D721Med (cell line): ENCODE measurements around the gene DDHD1.

ENCODE experiments used
- DNase-seq: peaks from one replicate; pipeline ENCODE4 v3.0.0; 2011; ENCODE audit warnings: low spot score; ENCODE audit not compliant: insufficient read length
- FAIRE-seq: peaks from 2 replicates; lab custom pipeline; 2011; peaks lifted over from hg19 to GRCh38; lab: Jason Lieb, UNC
- CTCF ChIP-seq: IDR thresholded peaks from 2 replicates; pipeline ENCODE4 v1.5.1; 2012; ENCODE audit warnings: mild to moderate bottlenecking, control low read depth; ENCODE audit not compliant: insufficient read depth; ENCODE audit errors: missing control alignments

Gene DDHD1

GRCh38 chr14:52992236-52992870 lies 160.8 kb downstream of the DDHD1 start:
- no peak for DNase-seq
- no peak for FAIRE-seq
- no peak for TF ChIP-seq CTCF

GRCh38 chr14:52988139-52988538 lies 165.0 kb downstream of the DDHD1 start:
- FAIRE-seq (no peak), DNase-seq (no peak)
- no peak for TF ChIP-seq CTCF

GRCh38 chr14:52987514-52987913 lies 165.6 kb downstream of the DDHD1 start:
- no peak for FAIRE-seq
- DNase-seq: no peak
- TF ChIP-seq CTCF: no peak

- DNase-seq (no peak), FAIRE-seq (no peak)
- TF ChIP-seq CTCF: no peak
Measured at GRCh38 chr14:52987042-52987441, 166.1 kb downstream of the DDHD1 start.
